Stimulated activated CD8-positive, alpha-beta memory T cell treated with anti-CD3 and anti-CD28 coated beads, Interleukin-15, amount 100 ng/mL, for 1 hour (primary cell): ENCODE results near the gene NEU3.
"Not testable (repeated sequence)": the region's sequence is repeated elsewhere in the genome, so short reads cannot be mapped to it uniquely, and the experiment has no call there.

Source experiments
- DNase-seq: peaks from one replicate; pipeline ENCODE4 v3.0.0-alpha.2; 2020; ENCODE audit warnings: low read depth

Gene NEU3

GRCh38 chr11:75029836-75030631 is 41.3 kb downstream of the NEU3 start:
- no peak for DNase-seq

- DNase-seq = no peak
These were observed 42.6 kb downstream of the NEU3 start for GRCh38 chr11:75031224-75031753.

- peak; percentile 31 for DNase-seq
These were observed 43.2 kb downstream of the NEU3 start for GRCh38 chr11:75031771-75032549.

- no peak for DNase-seq
These were observed 43.8 kb downstream of the NEU3 start for GRCh38 chr11:75032550-75032935.

- no peak for DNase-seq
These were observed 45.2 kb downstream of the NEU3 start for GRCh38 chr11:75033916-75034315.

- no peak for DNase-seq
These were observed 46.5 kb downstream of the NEU3 start for GRCh38 chr11:75035256-75035655.

GRCh38 chr11:75035911-75036565 is 47.3 kb downstream of the NEU3 start:
- no peak for DNase-seq

- DNase-seq = no peak
These were observed 51.5 kb downstream of the NEU3 start for GRCh38 chr11:75040167-75040770.

- no peak for DNase-seq
These were observed 52.5 kb downstream of the NEU3 start for GRCh38 chr11:75041263-75041662.

- DNase-seq = not testable (repeated sequence)
These were observed 53.1 kb downstream of the NEU3 start for GRCh38 chr11:75041821-75042220.

GRCh38 chr11:75044381-75045170 is 55.8 kb downstream of the NEU3 start:
- DNase-seq = not testable (repeated sequence)

- DNase-seq = not testable (repeated sequence)
These were observed 57.9 kb downstream of the NEU3 start for GRCh38 chr11:75046668-75047067.

GRCh38 chr11:75047191-75047590 is 58.5 kb downstream of the NEU3 start:
- DNase-seq = no peak

- DNase-seq = not testable (repeated sequence)
These were observed 61.0 kb downstream of the NEU3 start for GRCh38 chr11:75049501-75050266.

- DNase-seq = no peak
These were observed 61.8 kb downstream of the NEU3 start for GRCh38 chr11:75050516-75050915.

- DNase-seq = no peak
These were observed 62.3 kb downstream of the NEU3 start for GRCh38 chr11:75051043-75051442.

GRCh38 chr11:75052457-75052856 is 63.7 kb downstream of the NEU3 start:
- no peak for DNase-seq

- DNase-seq = no peak
These were observed 66.8 kb downstream of the NEU3 start for GRCh38 chr11:75055511-75055910.

GRCh38 chr11:75056814-75057213 is 68.1 kb downstream of the NEU3 start:
- DNase-seq = no peak

GRCh38 chr11:75059299-75059698 is 70.6 kb downstream of the NEU3 start:
- no peak for DNase-seq
